Measurements from ENCODE around the gene TEX22.

TEX22 gene

DNA sequence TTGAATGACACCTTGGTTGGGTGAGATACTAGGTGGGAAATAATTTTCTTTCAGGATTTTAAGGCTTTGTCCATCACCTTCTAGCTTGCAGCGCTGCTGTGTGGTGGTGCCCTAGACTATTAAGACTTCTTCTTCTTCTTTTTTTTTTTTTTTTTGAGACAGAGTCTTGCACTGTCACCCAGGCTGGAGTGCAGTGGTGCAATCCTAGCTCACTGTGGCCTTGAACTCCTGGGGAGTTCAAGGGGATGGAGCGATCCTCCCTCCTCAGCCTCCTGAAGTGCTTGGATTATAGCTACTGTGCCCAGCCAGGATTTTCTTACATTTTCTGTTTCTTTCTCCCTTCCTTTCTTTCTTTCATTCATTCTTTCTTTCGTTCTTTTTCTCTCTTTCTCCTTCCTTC is 11.0 kb downstream of the TEX22 start:
- DNase-seq: no peak

DNA sequence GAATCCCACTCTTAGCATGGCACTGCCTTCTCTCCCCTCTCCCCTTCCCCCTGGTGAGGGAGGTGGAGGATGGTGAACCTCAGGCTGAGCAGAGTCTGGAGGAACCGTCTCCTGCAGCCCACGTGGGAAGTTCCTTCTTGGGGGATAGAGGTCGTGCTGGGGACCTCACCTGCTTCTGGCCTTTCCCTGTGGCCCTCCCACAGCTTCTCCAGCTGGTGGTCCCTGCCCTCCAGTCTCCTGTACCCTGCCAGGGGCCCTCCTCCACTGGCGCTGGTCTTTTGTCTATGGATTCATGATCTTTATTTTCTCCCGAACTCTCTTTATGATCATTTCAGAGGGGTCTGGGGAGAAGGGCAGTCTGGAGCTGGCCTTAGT is 12.3 kb downstream of the TEX22 start:
- DNase-seq: no peak

DNA sequence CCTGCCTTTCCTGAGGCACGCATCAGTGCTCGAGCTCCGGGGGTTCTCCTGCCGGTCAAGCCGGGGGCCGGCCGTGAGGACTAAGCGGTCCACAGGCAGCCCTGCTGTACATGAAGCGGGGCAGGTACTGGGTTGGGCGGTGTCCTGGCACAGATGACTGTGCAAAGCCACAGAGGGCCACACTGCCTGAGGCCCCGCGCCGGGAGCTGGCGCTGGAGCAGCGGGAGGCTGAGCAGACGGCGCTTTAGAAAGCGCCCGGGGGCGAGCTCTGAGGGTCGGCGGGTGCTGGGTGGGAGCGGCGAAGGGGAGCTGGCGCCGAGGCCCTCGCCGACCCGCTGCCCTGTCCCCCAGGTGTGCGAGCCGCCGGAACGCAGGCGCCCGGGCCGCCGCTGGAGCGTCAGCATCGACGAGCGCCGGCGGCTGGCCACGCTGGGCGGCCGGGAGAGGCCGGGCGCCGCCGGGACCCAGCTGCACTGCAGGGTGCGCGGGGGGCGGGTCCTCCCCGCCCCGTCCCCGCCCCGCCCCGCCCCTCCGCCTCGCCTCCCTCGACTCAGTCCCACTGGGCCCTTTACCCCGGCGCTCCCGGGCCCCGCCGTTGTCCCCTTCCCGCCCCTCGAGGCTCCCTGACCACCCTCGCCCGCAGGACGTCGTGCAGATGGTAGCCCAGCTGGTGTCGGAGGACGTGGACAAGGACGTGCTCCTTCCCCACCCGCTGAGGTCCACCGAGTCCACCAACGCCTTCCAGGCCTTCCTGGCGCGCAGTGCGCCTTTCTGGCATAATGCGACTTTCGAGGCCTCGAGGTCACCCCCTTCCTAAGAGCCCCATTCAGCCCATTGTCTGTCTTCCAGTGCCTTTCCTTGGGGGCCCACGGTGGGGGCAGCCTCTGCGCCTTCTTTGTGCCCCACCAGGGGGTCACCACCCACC is 12.9 kb downstream of the TEX22 start:
- peak in 1 of 2 experiments; percentile 13 for DNase-seq

DNA sequence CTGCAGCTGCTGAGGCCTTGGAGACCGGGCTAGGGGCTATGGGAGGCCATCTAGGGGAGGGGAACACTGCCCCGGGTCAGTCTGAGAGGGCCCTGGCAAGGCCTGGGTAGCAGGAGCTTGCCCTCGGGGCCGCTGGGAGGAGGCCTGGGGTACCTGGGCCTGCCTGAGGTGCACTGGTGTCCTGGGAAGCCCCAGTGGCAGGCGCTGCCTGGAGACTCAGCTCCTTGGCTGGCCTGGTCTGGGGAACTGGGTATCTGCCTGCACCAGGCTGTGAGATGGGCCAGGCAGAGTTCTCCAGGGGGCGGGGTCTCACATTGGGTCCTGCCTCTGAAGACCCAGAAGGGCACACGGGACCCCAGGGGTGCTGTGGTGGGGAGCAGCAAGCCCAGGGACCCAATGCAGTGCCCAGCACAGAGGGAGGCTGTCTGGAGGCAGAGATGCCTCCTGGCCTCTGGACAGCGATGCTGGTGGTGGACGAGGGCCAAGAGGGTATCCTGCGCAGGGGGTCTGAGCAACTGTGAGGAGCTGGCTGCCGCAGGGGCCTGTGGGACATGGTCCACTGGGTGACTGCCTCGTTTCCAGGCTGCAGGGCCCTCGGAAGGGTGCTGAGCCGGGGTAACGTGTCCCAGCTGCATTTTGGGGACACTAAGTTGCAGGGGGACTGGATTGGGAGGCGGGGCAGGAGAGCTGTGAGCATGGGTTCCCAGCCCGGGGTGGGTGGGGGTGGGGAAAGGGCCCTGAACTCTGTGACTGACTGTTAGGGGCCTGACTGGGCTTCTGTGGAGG is 13.8 kb downstream of the TEX22 start:
- no peak for DNase-seq

DNA sequence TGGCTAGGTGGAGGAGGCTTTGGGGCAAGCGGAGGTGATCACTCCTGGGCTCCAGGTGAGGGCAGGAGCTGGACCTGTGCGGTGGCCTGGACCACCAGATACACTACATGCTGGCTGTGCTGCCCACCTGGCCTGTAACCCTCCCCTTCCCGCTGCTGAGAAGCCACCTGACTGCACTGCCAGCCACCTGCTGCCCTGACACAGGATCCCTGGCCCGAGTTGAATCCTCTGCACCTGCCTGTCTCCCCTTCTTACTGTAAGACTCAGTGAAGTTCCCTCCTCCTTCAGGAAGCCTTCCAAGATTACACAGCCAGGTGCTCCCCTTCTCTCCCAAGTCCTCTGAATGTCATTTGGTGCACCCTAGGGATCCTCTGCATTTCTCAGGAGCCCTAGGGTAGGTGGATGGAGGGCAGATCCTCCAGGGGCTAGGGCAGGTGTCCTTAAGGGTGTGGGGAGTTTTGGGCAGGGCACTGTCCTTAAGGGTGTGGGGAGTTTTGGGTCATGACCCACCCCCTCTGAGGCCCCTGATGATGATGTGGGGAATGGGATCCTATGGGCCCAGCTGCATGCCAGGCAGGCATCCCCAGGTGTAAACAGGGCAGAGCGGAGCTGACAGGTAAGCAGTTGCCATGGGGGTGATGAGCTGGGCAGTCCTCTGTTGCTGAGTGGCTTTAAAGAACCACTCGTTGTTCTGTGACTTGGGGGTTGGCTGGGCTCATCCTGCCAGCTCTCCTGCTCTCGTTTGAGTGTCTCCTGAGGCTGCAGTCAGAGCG is 14.6 kb downstream of the TEX22 start:
- DNase-seq: no peak

DNA sequence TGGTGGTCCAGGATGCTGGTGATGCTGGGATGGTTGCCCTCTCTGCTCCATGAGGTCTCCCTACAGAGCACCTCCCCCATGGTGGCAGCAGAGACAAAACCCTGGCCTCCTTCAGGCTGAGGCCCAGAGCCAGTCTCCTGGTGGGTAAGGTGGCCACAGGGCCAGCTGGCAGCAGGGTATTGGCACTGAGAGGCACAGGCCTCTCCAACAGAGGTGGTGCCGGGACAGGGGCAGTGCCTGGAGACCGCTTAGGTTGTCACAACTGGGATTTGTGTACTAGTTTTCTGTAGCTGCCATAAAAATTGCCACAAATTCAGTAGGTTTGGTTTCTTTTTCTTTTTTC is 15.2 kb downstream of the TEX22 start:
- DNase-seq: no peak

DNA sequence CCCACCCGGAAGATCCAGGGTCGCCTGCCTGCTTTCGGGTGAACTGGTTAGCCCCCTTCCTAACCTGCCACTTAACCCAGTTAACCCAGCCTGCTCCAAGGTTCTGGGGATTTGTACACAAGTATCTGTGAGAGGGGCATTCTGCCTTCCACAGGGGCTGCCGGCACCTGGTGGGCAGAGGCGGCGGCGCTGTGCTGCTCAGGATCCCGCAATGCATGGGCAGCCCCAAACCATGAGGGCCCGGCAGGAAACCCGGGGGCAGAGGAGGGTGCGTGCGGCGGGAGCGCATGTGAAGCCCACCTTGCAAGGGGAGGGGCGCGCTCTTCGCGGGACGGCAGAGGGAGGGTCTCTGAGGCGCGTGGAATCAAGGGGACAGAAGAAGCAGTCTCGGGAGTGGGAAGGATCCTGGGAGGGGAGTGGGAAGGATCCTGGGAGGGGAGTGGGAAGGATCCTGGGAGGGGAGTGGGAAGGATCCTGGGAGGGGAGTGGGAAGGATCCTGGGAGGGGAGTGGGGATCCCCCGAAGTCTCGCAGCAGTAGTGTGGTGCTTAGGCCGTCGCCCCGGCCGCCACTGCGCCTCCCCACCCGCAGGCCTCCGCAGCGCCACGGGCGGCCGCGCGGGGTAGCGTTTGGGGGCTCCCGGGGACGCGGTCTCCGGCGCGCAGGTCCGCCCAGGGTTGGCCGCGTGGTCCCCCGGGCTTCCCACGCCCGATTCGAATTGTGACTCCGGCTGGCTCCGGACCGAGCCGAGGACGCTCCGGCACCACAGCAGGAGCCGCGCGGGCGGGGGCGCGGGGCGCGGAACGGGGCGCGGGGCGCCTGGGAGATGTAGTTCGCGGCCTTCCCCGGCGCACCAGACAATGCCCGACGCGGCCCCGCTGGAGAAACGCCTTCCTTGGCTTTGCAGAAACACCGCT is 16.4 kb downstream of the TEX22 start:
- peak; percentile 60 to 69 for DNase-seq

DNA sequence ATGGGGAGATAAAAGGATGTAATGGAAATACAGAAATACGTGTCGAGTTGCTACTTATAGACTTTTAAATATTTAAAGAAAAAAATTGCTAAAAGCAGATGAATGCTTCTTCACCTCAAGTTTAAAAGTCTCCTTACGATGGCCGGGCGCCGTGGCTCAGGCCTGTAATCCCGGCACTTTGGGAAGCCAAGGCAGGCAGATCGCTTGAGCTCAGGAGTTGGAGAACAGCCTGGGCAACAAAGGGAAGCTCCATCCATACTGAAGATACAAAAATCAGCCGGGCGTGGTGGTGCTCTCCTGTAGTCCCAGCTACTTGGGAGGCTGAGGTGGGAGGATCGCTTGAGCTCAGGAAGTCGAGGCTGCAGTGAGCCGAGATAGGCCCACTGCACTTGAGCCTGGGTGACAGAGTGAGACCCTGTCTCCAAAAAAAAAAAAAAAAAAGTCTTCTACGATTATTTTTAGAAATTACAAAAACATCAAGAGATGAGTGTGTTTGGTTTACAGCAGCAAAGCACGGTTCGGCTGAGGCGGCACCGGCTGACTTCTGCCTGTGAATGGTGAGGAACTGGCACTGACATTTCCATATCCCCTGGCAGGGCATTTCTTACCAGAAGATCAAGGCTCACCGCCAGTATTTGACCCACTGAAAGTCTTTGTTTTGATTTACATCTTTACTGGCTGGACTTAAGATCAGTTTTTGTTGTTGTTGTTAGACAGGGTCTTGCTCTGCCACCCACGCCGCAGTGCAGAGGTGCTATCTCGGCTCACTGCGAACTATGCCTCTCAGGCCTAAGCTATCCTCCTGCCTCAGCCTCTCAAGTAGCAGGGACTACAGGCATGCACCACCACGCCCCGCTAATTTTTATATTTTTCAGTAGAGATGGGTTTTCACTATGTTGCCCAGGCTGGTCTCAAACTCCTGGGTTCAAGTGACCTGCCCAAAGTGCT is 17.4 kb downstream of the TEX22 start:
- no peak for DNase-seq

DNA sequence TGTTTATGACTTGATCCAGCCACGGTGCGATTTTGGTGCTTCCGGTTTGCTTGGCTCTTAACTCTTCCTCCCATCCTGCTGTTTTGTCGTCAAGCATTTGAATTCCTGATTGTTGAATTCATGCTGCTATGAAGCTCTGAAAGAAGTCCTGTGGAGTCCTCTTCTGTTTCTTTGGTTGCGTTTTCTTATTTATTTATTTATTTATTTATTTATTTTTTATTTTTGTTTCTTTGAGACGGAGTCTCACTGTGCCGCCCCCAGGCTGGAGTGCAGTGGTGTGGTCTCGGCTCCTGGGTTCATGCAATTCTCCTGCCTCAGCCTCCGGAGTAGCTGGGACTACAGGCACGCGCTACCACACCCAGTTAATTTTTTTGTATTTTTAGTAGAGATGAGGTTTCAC is 18.3 kb downstream of the TEX22 start:
- DNase-seq: no peak

DNA sequence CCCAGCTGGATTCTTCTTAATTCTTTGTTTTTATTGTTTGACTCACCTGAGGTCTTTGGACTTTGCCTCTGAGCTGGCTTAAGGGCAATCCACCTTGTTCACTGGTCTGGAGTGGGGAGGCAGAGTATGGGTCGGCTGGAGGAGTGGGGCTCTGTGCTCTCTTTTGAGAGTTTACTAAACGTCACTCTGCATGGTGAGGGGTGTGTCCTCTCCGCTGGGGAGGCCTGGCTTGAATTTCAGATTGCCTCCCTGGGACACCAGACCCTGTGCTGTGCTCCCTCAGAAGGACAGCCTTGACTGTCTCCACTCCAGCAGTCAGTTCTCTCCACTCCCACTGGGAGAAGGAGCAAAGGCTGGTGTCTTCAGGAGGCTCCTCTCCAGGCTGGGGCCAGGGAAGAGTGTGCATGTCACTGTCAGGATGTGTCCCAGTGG is 19.4 kb downstream of the TEX22 start:
- DNase-seq: no peak

DNA sequence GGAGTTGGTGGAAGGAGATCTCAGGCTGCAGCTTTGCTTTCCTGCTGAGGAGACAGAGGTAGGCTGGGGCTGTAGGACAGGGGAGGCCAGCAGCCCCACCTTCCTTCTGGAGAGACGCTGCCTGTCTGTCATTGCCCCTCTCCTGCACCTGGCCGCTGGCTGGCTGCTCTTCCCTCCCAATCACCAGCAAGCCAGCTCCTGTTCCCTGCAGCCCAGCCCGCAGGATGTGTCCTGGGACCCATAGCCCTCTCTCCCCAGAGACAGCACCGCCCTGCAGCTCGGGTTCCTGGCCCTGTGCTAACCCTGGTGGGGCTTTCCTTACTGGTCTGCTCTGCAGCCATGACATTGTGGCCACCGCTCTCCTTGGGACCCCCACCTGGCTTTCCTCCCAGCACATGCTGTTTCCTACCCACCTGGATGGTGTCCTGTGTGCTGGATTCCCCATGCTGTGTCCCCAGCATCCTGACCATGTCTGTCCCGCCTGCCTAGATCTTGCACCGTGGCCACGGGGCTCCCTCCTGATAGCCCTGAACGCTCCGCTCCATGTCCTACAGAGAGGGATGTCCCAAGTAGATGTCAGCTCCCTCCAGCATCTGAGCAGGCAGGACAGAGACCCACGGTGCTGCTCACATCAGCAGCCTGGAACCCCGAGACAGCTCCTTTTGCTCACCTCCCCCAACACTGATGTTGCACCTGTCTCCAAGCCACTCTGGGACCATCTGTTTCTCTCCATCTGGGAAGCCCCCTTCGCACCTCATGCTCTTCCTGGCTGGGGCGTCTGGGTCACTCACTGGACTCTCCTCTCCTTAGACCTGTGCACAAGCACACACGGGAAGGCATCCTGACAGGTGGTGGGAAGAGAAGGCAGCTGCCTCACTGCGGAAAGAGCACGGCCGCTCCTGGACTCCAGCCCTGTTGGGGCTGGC is 20.2 kb downstream of the TEX22 start:
- no peak for DNase-seq

DNA sequence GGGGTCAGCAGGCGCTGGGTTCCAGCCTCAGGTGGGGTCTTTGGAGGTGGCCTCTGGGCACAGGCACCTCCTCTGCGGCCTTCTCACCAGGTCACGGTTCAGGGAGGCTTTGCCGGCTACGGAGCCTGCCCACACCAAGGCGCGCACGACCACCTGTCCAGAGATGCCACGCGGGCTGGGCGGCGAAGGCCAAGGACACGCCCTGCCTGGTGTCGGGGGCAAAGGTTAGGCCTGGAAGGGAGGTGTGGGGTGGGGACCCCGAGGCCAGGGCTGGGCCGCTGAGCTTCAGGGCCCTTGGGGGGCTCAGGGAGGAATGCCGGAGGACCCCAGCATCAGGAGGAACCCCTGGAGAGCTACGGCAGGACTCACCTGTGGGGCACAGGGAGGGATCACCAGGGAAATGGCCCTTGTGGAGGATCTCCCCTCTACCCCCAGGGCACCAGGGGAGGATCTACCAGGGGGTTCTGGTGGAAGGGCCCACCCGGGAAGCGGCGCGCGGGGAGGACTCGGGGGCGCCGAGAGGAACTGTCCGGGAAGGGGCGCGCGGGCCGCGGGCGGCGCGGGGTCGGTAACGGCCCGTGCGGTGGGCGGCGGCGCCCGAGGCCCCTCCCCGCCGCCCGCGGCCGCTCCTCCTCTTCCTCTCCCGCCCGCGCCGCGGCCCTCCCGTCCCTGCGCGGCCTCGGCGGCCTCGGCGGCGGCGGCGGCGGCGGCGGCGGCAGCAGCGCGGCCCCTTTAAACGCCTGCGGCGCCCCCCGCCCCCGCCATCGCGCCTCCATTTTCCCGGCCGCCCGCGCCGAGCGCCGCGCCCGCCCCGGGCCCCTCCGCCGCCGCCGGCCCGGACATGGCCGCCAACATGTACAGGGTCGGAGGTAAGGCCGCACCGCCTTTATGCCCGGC is 21.1 kb downstream of the TEX22 start, which contains the start of gene MTA1:
MTA1 (plus strand) TSS at position 633 of the 897 bp plus-strand sequence; CDS start at position 842, 209 bp downstream.
- DNase-seq: peak in 1 of 2 experiments; percentile 58

DNA sequence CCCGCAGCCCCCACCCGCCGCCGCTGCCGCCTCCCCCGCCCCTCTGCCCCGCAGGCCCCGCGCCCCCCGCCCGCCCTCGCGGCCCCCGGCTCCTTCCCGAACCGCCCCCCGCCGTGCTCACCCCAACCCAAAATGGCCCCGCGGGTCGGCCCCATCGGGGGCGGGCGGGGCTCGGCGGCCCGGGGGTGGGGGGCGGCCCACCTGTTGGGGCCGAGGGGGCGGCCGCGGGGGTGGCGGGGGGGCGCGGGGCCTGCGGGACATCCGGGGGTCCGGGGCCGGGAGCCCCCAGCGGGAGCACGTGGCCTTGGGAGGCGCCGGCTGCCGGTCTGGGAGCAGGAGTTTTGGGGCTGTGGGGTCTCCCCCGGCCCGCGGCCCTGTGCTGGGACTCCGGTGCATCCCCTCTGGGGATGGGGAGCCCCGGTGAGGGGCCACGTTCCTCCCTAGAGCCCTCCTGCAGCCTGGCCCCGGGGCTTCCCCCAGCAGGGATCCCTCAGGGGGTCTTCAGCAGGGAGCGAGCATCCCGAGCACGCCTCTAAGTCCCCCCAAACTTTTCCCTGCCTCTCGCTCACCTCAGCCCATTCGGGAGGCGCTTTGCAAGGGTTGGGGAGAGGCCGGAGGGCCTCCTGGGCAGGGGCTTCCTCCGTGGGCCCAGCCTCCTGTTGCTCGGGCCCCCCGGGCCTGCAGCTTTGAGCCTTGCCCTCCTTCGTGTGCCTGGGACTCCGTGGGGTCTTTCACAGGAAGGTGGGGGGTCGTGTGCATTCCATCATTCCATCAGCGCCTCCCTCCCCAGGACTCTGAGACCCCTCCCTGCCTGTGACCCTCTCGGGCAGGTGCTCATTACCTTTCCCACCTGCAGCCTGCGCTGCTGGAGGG is 22.0 kb downstream of the TEX22 start:
- DNase-seq: no peak

DNA sequence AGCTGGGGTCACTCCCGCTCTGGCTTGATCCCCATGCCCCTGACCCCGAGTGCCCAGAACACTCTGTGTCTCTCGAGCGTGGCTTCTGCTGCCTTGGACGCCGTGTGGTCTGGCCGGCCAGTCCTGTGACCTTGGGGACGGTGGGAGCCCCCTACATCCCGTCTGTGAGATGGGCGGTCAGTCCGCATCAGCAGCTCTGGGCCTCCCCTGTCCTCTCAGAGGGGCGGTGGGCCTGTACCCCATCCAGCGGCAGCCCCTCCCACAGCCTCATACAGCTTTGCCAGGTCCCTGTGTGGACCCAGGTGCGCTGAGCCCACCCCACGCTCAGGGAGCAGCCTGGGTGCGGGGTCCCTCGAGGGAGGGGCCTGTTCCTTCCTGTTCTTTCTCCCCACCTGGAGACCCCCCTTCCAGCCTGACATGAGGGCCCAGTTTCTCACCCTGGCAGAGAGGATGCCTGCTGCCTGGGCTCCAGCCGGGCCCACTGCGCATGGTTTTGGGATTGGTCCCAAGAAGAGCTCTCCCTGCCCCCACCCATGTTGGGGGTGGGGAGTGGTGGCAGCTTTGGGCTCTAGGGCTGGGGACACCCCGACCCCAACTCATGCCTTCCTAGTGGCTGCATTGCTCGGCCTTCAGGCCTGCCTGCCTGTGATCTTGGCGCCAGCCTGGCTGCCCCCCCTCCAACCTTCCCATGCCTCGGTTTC is 22.8 kb downstream of the TEX22 start:
- DNase-seq: no peak

DNA sequence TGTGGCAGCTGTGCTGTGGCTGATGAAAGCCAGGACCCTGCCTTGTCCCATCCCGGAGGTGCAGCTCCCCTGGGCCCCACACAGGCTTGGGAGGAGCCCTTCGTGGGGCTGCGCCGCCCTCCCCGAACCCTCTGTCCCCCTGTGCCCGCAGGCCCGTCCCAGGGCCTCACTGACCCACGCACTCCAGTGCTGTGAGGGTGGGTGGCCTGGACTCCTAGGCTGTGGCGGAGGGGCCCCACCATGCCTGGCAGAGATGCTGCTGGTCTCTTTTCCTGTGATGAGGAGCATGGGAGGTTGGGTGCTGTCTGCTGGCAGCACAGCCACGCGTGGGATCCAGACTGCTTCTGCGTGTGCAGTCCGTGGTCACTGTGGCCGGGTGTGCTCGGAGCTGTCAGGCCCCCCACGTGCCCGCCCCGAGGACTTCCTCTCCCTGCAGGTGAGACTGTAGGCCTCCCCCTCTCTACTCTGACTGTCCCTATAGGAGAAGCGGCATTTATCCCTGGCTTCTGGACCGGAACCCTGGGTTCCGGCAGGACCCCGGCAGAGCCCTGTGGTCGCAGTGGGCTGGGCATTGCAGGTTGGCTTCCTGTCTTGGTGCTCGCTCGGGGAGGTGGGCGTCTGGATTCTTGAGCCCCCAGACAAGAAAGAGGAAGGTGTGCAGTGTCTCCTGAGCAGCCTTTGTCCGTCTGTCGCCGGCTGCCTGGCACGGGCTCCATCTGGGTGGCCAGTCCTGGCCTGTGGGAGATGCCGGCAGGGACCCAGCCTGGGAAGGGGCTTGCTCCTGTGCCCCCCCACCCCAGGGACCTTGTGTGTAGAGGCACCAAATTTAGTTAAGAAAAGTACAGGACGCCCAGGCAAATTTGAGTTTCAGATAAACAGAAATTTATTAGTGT is 23.6 kb downstream of the TEX22 start:
- no peak for DNase-seq

Data from NCI-H1930 (cell line).